ENCODE measurements around the gene SLC2A6. TPM values are rescaled to one million over a fixed set of nuclear protein-coding genes. Genes with fewer than 3 reads are reported as not detected.

SLC2A6 gene
- total and polyA plus RNA-seq, 2 of the 8 experiments (the other 6 are each of a cell fraction or from before 2014, with no cell fraction given) = 16.6 to 17.8 TPM

GRCh38 chr9:133496861-133497842 is 18.3 kb upstream of the SLC2A6 start:
- Histone ChIP-seq H2BK5ac (ENCODE audit: low read depth, low read length) (no peak overlapping the region), H3K56ac (replicated peaks; ENCODE audit: insufficient read length, low read depth, low read length) (no peak overlapping the region), H4K5ac (ENCODE audit: insufficient read length, low read depth, low read length) (no peak overlapping the region), H3K4ac (replicated peaks; ENCODE audit: insufficient read length, low read depth, low read length) (no peak overlapping the region), H3K4me2 (ENCODE audit: insufficient read depth in 1 of 2, low read depth in 2 of 2, low read length in 2 of 2) (no peak overlapping the region), H4K8ac (ENCODE audit: extremely low read depth, insufficient read depth, low read length) (0 out of 2 replicates have a peak overlapping the region, but pooled peaks have one; percentile 11), H4K91ac (replicated peaks; ENCODE audit: insufficient read length, low read length) (no peak overlapping the region), H2BK15ac (ENCODE audit: low read length) (no peak overlapping the region), H3K4me3 (ENCODE audit: extremely low read depth in 1 of 4, insufficient read depth in 2 of 4, low read depth in 3 of 4, low read length in 4 of 4) (no peak overlapping the region), H2BK20ac (ENCODE audit: low read length) (no peak overlapping the region), H2BK12ac (ENCODE audit: low read depth, low read length) (no peak overlapping the region), H3K27ac (ENCODE audit: low read depth, low read length) (no peak overlapping the region), H3K18ac (ENCODE audit: extremely low read depth, low read length) (no peak overlapping the region), H3K79me2 (ENCODE audit: control insufficient read depth in 1 of 2, insufficient read depth in 2 of 2, low read length in 2 of 2) (no peaks in the 10 kb centered on the region; a peak in 1 of 4 replicates), H3K23me2 (ENCODE audit: low read depth, low read length) (peaks cover 11% of the 10 kb centered on the region), H2AFZ (ENCODE audit: low read length) (no peak overlapping the region), H3K79me1 (ENCODE audit: low read depth, low read length) (peaks cover 2% of the 10 kb centered on the region; the same call in 1 of the 2 replicates), H2AK5ac (ENCODE audit: low read depth, low read length) (no peak overlapping the region), H3K14ac (ENCODE audit: insufficient read length) (no peak overlapping the region), H3K27me3 (replicated peaks in 1 of 4; ENCODE audit: control insufficient read depth in 3 of 4, extremely low read depth in 1 of 4, insufficient read depth in 3 of 4, low read length in 3 of 4) (peaks cover 0 to 2% (median 0%) of the 10 kb centered on the region in 4 experiments; a peak in 1 of 7 replicates), H3K9me3 (ENCODE audit: insufficient read depth in 2 of 2, low read depth in 1 of 2, low read length in 1 of 2) (peaks cover 2 to 10% of the 10 kb centered on the region in 2 experiments; a peak in 2 of 4 replicates), H4K20me1 (replicated peaks in 1 of 2; ENCODE audit: control insufficient read depth in 1 of 2, insufficient read depth in 2 of 2, low read length in 2 of 2) (peaks cover 0 to 12% of the 10 kb centered on the region in 2 experiments), H3K36me3 (ENCODE audit: control insufficient read depth in 2 of 4, insufficient read depth in 4 of 4, low read length in 3 of 4) (peaks cover 0 to 3% (median 0%) of the 10 kb centered on the region in 4 experiments; a peak in 1 of 8 replicates), H3K23ac (ENCODE audit: insufficient read length) (no peak overlapping the region), H3K9ac (replicated peaks in 1 of 4; ENCODE audit: extremely low read depth in 1 of 4, low read depth in 3 of 4, low read length in 3 of 4) (no peak overlapping the region), H3K4me1 (replicated peaks in 1 of 4; ENCODE audit: control insufficient read depth in 3 of 4, insufficient read depth in 4 of 4, low read length in 3 of 4) (no peaks in the 10 kb centered on the region), H2BK120ac (replicated peaks; ENCODE audit: low read depth, low read length) (no peak overlapping the region)
- no peak for DNase-seq (ENCODE audit: low read depth in 1 of 2, low spot score in 2 of 2)
- ChIA-PET POLR2A (ENCODE audit: partially characterized antibody) (interaction anchor here (1.0 kb wide), 1 partner anchor 244 kb away, joined by 3 read pairs; no protein-coding TSS in a partner anchor), CTCF (ENCODE audit: partially characterized antibody) (interaction anchor here (0.7 to 3.6 kb wide), 6 partner anchors 10 to 229 kb away, joined by 3 to 18 read pairs (median 4); no protein-coding TSS in a partner anchor)
- FAIRE-seq = no peak
- 88% methylated on average over 34 of the region's 35 CpGs; no CpG with 5 or more reads in 1 of the 2 experiments for WGBS, 2 experiments (ENCODE audit: extremely low coverage in 1 of 2, insufficient coverage in 1 of 2, insufficient read length in 1 of 2, insufficient replicate concordance in 2 of 2, low coverage in 1 of 2, low lambda C conversion rate in 2 of 2, missing lambda C conversion rate in 1 of 2)
- TF ChIP-seq TAF1 (IDR thresholded peaks at IDR 0.05; ENCODE audit: low read depth, low read length) (no peak), E2F6 (IDR thresholded peaks at IDR 0.05) (no peak), HDAC6 (IDR thresholded peaks at IDR 0.05; ENCODE audit: low read depth, low read length) (no peak), EP300 (IDR thresholded peaks at IDR 0.05; ENCODE audit: borderline replicate concordance in 1 of 2, low read depth in 2 of 2, low read length in 2 of 2) (no peak), TAF7 (optimal IDR thresholded peaks at IDR 0.05; ENCODE audit: borderline replicate concordance, low read depth, low read length) (no peak), JUND (IDR thresholded peaks at IDR 0.05; ENCODE audit: low read length) (no peak), CBX5 (IDR thresholded peaks at IDR 0.05; ENCODE audit: low read depth, low read length) (no peak), POLR2A (IDR thresholded peaks at IDR 0.05; ENCODE audit: control extremely low read depth in 1 of 2, low read depth in 2 of 2, low read length in 2 of 2) (no peak), NRF1 (IDR thresholded peaks at IDR 0.05; ENCODE audit: low read depth, low read length) (no peak)
- TF ChIP-seq, protein P1, sequence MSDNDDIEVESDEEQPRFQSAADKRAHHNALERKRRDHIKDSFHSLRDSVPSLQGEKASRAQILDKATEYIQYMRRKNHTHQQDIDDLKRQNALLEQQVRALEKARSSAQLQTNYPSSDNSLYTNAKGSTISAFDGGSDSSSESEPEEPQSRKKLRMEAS (IDR thresholded peaks at IDR 0.05) = no peak
